Measurements from ENCODE around the gene TNRC18.
A peak's percentile ranks its signal among the peaks of the same experiment; 100 is the strongest.

Gene TNRC18

DNA sequence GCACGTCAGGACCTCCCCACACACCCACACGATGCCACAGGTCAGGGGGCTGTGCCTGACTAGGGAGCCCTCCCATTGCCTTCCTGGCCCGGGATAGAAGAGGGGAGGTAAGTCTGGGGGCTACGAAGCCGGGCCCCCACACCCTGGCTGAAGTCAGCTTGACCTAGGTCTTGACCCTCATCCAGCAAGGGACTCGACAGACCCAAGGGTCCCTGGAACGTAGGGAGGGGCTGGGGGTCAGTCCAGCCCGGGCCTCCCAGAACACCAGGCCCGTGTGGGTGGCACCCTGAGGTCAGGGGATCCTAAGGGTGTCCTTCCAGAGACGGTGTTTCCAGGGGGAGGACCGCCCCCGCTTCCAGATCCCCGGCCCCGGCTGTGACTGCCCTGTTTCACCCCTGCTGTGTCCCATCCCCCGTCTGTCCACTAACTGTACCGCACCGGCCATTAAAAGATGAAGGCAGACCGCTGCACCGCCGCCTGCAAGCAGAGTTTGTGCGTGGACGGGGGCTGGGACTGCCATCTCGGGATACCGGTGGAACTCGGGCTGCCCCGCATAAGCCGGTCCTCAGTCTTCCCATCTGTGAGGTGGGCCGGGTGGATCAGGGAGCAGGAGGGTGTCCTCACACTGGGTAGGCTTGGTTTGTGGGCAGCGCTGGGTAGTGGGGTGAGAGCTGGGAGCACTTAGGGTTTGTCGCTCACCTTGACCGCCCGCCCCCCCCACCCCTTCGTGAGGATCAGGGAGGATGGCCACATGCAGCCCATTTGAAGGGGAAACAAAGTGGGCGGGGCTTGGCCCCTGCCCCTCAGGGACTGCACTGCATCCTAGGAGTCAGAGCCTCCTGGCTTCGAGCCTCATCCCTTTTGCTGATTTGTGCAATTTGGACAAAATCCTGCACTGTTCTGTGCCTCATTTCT lies 119.8 kb downstream of the TNRC18 start:
- no peak for TF ChIP-seq CTCF (IDR thresholded peaks at IDR 0.05; ENCODE audit: unreplicated experiment in 3 of 3)
- H3K4me1 Mint-ChIP-seq, result no peaks in the 10 kb centered on the region
- H3K4me3 Mint-ChIP-seq, result no peak overlapping the region
- H3K36me3 Mint-ChIP-seq (ENCODE audit: low read depth), result peaks cover 35% of the 10 kb centered on the region
- H3K27me3 Mint-ChIP-seq (ENCODE audit: low read depth), result no peaks in the 10 kb centered on the region
- no peaks in the 10 kb centered on the region for H3K9me3 Mint-ChIP-seq
- no peak overlapping the region for H3K27ac Mint-ChIP-seq

- Mint-ChIP-seq H3K4me3 (no peak overlapping the region), H3K36me3 (ENCODE audit: low read depth) (peaks cover 34% of the 10 kb centered on the region), H3K27ac (no peak overlapping the region), H3K4me1 (no peaks in the 10 kb centered on the region), H3K9me3 (no peaks in the 10 kb centered on the region), H3K27me3 (ENCODE audit: low read depth) (no peaks in the 10 kb centered on the region)
- TF ChIP-seq CTCF (IDR thresholded peaks at IDR 0.05; ENCODE audit: unreplicated experiment in 3 of 3), result no peak
Measured at GRCh38 chr7:5303061-5303460, 120.6 kb downstream of the TNRC18 start.

DNA sequence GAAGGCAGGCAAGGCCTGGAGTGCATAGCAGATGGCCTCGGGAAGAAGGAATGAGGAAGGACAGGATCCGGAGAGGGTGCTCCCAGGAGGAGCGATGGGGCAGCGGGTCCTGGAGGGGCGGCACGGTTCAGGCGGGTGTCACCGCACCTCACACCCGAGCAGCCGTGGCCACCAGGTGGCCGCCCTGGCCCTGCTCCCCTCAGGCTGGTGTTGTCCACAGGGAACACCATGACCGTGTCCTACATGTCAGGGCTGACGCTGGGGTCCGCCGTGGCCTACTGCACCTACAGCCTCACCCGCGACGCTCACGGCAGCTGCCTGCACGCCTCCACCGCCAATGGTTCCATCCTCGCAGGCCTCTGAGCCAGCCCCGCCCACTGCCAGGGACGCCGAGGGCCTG lies 121.1 kb downstream of the TNRC18 start:
- H3K4me3 Mint-ChIP-seq, result no peak overlapping the region
- H3K9me3 Mint-ChIP-seq, result no peaks in the 10 kb centered on the region
- peaks cover 35% of the 10 kb centered on the region for H3K36me3 Mint-ChIP-seq (ENCODE audit: low read depth)
- H3K27ac Mint-ChIP-seq, result peak overlapping the region in 1 of 3 experiments; percentile 15
- H3K4me1 Mint-ChIP-seq, result no peaks in the 10 kb centered on the region
- H3K27me3 Mint-ChIP-seq (ENCODE audit: low read depth), result no peaks in the 10 kb centered on the region
- TF ChIP-seq CTCF (IDR thresholded peaks at IDR 0.05; ENCODE audit: unreplicated experiment in 3 of 3), result no peak

GRCh38 chr7:5300366-5300765 lies 123.3 kb downstream of the TNRC18 start:
- peaks cover 36% of the 10 kb centered on the region for H3K36me3 Mint-ChIP-seq (ENCODE audit: low read depth)
- no peak for TF ChIP-seq CTCF (IDR thresholded peaks at IDR 0.05; ENCODE audit: unreplicated experiment in 3 of 3)
- no peak overlapping the region for H3K4me3 Mint-ChIP-seq
- H3K27ac Mint-ChIP-seq, result no peak overlapping the region
- no peaks in the 10 kb centered on the region for H3K4me1 Mint-ChIP-seq
- peaks cover 2% of the 10 kb centered on the region for H3K27me3 Mint-ChIP-seq (ENCODE audit: low read depth)
- H3K9me3 Mint-ChIP-seq, result no peaks in the 10 kb centered on the region

DNA sequence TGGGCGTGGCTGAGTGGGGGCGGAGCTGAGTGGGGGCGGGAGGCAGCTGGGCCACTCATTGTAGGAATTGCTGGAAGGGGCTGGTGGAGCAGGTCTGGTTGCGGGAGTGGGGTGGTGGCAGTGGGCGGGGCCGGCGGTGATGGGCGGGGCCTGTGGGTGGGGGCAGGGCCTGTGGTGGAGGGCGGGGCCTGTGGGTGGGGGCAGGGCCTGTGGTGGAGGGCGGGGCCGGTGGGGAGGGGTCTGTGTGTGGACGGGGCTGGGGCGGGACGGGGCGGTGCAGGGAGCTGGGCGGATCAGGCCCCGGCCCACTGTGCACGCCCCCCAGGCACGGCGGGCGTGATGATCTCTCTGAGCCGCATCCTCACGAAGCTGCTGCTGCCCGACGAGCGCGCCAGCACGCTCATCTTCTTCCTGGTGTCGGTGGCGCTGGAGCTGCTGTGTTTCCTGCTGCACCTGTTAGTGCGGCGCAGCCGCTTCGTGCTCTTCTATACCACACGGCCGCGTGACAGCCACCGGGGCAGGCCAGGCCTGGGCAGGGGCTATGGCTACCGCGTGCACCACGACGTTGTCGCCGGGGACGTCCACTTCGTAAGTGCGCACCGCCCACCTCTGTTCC lies 126.9 kb downstream of the TNRC18 start:
- Mint-ChIP-seq H3K9me3 (peaks cover 5% of the 10 kb centered on the region), H3K4me3 (peak overlapping the region in 1 of 3 experiments; percentile 55), H3K4me1 (no peaks in the 10 kb centered on the region), H3K27me3 (ENCODE audit: low read depth) (peaks cover 4% of the 10 kb centered on the region), H3K27ac (no peak overlapping the region), H3K36me3 (ENCODE audit: low read depth) (peaks cover 54% of the 10 kb centered on the region)
- no peak for TF ChIP-seq CTCF (IDR thresholded peaks at IDR 0.05; ENCODE audit: unreplicated experiment in 3 of 3)

All from nephron (organoid).